ENCODE results near the gene NRG3. TPM values are rescaled to one million over a fixed set of nuclear protein-coding genes. Genes with fewer than 3 reads are reported as not detected.

Gene NRG3
- total and polyA plus RNA-seq, 8 donors, result 0.14 to 0.59 (median 0.25) TPM; not detected in 2

DNA sequence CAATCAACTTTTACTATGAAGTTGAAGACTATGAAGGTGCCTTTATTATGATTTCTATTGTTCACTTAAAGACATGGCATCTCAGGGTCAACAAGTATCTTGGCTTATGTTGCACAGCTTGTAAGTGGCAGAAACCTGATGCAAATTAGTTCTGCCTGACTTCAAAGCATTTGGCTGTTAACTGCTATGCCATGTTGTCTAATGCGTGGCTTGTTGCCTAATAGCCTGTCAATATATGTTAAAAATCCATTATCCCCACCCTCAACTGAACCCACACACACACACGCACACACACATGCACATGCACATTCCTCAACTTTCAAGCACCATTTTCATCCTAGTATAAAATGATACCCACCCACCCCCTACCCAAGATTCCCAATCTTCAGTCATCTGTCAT lies 217.1 kb downstream of the NRG3 start:
- no peak for TF ChIP-seq CTCF (IDR thresholded peaks at IDR 0.05)
- H3K4me3 ChIP-seq, result no peak overlapping the region
- DNase-seq, result no peak
- no peak overlapping the region for H3K27ac ChIP-seq
- no peaks in the 10 kb centered on the region for H3K9me3 ChIP-seq
- no peaks in the 10 kb centered on the region for H3K4me1 ChIP-seq
- ATAC-seq, result no peak
- FAIRE-seq, result no peak
- H3K27me3 ChIP-seq, result peaks cover 0 to 4% (median 0%) of the 10 kb centered on the region in 4 donors
- intact Hi-C loops (cut with DNase I), result no loop called here
- WGBS, 2 donors, result 42 to 47% methylated on average over 2 of the region's 2 CpGs
- H3K36me3 ChIP-seq, result no peaks in the 10 kb centered on the region

DNA sequence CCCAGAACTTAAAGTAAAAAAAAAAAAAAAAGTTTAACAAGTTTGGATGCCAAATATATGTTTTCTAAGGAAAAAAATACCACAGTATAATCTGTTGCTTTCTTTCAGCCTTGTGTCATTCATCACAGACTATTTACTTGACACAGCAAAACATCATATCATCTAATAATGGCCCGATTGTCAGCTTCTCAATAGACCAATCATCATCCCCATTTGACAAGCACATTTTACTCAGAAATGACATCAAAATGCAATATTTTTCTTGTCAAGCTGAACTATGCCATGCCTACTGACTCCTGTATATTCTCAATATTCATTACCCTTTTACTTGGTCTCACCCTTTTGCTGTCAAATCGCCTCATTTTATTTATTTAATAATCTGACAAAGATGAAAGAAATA lies 249.7 kb downstream of the NRG3 start:
- no peak overlapping the region for H3K4me3 ChIP-seq
- no peaks in the 10 kb centered on the region for H3K9me3 ChIP-seq
- WGBS, 2 donors, result 67 to 70% methylated on average over 2 of the region's 2 CpGs
- ATAC-seq (no peak), DNase-seq (no peak), FAIRE-seq (no peak)
- no peaks in the 10 kb centered on the region for H3K27me3 ChIP-seq
- no peaks in the 10 kb centered on the region for H3K36me3 ChIP-seq
- H3K27ac ChIP-seq, result no peak overlapping the region
- no peak for TF ChIP-seq CTCF (IDR thresholded peaks at IDR 0.05)
- intact Hi-C loops (cut with DNase I), result no loop called here
- H3K4me1 ChIP-seq, result no peaks in the 10 kb centered on the region

- Histone ChIP-seq H3K27me3 (no peaks in the 10 kb centered on the region), H3K4me1 (no peaks in the 10 kb centered on the region), H3K36me3 (no peaks in the 10 kb centered on the region), H3K9me3 (no peaks in the 10 kb centered on the region), H3K4me3 (no peak overlapping the region), H3K27ac (no peak overlapping the region)
- intact Hi-C loops (cut with DNase I), result no loop called here
- DNase-seq, result no peak
- ATAC-seq, result no peak
- WGBS, 2 donors, result 36 to 41% methylated on average over 2 of the region's 2 CpGs
- no peak for FAIRE-seq
- no peak for TF ChIP-seq CTCF (IDR thresholded peaks at IDR 0.05)
Measured at GRCh38 chr10:82128527-82128926, 253.5 kb downstream of the NRG3 start.

DNA sequence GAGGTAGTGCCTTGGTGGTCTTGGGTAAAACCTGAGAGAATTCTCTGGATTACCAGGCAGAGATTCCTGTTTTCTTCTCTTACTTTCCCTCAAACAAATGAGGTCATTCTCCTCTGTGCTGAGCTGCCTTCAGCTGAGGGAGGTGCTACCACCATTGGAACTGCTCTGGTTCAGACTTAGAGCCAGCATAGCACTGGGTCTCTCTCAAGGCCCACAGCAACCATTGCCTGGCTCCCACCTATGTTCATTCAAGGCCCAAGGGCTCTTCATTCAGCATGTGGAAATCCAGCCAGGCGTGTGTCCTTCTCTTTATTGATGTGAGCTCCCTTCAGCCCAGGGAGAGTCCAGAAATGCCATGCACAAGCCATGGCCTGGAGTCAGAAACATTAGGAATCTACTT lies 261.1 kb downstream of the NRG3 start:
- DNase-seq, result no peak
- Histone ChIP-seq H3K36me3 (no peaks in the 10 kb centered on the region), H3K27ac (no peak overlapping the region), H3K4me3 (no peak overlapping the region), H3K9me3 (no peaks in the 10 kb centered on the region), H3K4me1 (no peaks in the 10 kb centered on the region), H3K27me3 (no peaks in the 10 kb centered on the region)
- ATAC-seq, result no peak
- no peak for FAIRE-seq
- TF ChIP-seq CTCF (IDR thresholded peaks at IDR 0.05), result no peak
- WGBS, 2 donors, result 47 to 50% methylated on average over 1 of the region's 1 CpG
- intact Hi-C loops (cut with DNase I), result no loop called here

DNA sequence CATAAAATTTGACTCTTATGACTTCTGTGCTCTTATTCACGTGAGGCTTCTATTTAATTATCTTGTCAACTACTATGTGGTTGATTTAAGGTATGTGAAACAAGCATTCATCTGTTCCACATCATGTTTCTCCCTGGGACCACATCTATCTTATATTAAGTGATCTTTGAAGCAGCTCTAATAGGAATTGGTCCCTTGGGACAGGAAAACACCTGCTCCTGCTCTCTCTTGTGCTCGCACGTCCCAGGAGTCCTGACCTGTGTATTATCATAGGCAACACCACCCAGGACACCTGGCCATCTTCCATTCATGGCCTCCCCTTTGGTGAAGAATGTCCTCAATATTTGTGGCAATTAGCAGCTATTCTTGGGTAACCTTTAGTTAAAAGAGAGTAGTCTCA lies 269.2 kb downstream of the NRG3 start:
- ATAC-seq (no peak), FAIRE-seq (no peak), DNase-seq (no peak)
- Histone ChIP-seq H3K36me3 (no peaks in the 10 kb centered on the region), H3K4me1 (no peaks in the 10 kb centered on the region), H3K4me3 (no peak overlapping the region), H3K27ac (no peak overlapping the region), H3K9me3 (no peaks in the 10 kb centered on the region), H3K27me3 (no peaks in the 10 kb centered on the region)
- 73 to 81% methylated on average over 3 of the region's 3 CpGs for WGBS, 2 donors
- intact Hi-C loops (cut with DNase I), result no loop called here
- no peak for TF ChIP-seq CTCF (IDR thresholded peaks at IDR 0.05)
